Cardiac septum (tissue), 1 donor: ENCODE measurements around the gene CD99. TPM values are rescaled to one million over a fixed set of nuclear protein-coding genes. Genes with fewer than 3 reads are reported as not detected.
A peak's percentile ranks its signal among the peaks of the same experiment; 100 is the strongest.

Experiments
- DNase-seq: peaks from one replicate; pipeline ENCODE4 v3.0.0-alpha.2; 2020; ENCODE audit warnings: low spot score
- intact Hi-C: fragments of 100-400 bp; cut with DNase I; formaldehyde crosslinking; loops from one replicate; pipeline ENCODE4 v1.14.0; 2022
- total RNA-seq: library from RNA; stranded (reverse); fragmentation: NEBNext Ultra II Directional; extraction: Animal tissue kit (Norgen Biotek cat#: 25700); gene quantifications from one replicate; pipeline ENCODE4 v1.2.1, GENCODE V29; 2021
- donor health status: DM: no; HTN: no; CAD: no.

Gene CD99
- total RNA-seq, 1 donor from 2014 or later: 327 TPM

DNA sequence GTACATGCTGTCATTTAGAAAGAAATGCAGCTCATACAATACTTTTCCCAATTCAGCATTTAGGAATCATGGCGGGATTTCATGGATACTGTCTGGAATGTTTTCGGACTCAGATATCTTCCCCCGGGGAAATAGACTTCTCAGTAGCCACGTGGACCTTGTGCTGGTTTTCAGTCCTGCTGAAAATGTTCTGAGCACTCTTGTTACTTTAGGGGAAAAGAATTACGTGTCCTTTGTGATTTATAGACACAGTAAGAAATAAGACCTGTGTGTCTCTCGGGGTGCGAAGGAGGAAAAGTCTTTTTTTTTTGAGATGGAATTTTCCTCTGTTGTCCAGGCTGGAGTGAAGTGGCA, 3.8 kb downstream of the CD99 start:
- intact Hi-C loops: loop anchor here (10.0 kb wide), 2 partner anchors 120 to 190 kb away; partner anchors contain the start of genes DHRSX and ZBED1
- no peak for DNase-seq

DNA sequence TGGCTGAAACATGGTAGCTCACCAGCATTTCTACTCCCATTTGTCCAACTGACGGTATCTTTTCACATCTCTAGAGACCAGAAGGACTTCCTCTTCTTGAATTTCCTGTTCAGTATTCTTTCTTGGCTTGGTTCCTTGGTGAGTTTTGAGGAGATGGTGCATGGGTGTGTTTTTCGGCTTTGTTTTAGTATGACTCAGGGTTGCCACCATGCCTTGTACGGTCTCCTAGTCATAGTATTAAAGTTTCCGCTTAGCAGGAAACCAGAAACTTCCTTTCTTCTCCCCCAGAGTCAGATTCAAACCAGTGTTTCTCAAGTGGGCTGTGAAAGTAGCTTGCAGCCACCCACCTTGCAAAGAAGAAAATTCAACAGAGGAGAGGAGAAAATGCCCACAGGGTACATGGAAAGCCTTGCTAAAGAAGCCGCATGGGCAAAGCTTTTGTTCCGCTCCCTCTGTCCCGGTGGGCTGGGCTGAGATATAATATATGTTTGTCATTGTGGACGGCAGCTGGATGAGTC, 5.7 kb downstream of the CD99 start:
- DNase-seq: no peak

DNA sequence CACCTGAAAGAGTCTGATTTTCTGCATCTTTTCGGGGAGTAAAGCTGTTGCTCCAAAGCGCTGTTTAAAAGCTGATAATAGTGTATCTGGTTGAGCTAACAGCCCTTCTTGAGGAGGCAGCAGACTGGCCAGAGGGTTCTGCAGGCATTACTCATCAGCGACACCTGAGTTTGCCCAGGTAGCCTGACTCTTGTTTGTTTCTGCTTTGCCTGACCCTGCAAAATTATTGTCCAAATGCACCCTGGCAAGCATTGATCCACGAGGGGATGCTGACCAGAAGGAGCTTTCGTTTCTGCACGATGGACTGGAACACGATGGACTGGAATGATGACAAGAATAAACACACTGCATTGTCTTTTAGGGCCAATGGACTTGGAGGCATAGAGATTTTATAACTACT, 6.2 kb downstream of the CD99 start:
- intact Hi-C loops: loop anchor here (10.0 kb wide), 2 partner anchors 117 to 193 kb away; partner anchors contain the start of genes DHRSX and ZBED1
- no peak for DNase-seq

More for the DNA sequence above, 5.7 kb downstream of the CD99 start:
- intact Hi-C loops: loop anchor here (10.0 kb wide), 2 partner anchors 118 to 192 kb away; partner anchors contain the start of genes DHRSX and ZBED1

DNA sequence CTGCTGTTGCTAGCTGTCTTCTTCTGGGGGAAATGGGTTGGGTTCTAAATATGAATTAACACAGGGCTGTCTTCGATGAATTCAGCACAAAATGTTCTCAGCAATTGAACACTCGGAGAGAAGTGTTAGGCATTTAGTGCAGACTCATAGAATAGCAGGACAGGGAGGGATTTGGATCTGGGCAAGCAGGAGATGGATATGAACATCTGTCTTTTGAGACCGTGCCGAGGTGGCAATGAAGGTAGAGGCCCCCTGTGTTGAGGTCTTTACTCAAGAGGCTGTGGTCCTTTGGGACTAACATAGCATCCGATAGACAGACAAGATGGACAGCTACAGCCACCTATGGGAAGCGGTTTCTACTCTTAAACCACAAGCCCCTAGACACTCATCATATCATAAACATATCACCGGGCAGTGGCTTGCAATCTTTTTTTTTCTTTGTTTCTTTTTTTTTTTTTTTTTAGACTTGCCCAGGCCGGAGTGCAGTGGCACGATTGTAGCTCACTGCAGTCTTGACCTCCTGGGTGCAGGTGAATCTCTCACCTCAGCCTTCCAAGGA, 6.7 kb downstream of the CD99 start:
- intact Hi-C loops: loop anchor here (10.0 kb wide), 2 partner anchors 117 to 193 kb away; partner anchors contain the start of genes DHRSX and ZBED1
- no peak for DNase-seq

DNA sequence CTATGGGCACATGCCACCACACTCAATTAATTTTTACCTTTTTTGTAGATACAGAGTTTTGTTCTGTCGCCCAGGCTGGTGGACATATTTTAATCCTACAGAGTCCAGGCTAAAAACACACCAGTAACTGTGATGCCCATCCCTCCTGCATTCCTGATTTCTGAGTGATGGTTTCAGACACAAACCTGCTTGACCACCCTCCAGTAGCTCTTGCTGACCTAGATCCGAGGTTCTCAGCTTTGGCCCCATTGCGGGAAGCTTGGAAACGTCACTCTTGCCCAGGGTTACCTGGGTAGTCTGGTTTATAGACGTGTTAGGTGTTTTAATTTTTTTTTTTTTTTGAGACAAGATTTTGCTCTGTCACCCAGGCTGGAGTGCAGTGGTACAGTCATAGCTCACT, 7.5 kb downstream of the CD99 start:
- intact Hi-C loops: loop anchor here (10.0 kb wide), 2 partner anchors 116 to 194 kb away; partner anchors contain the start of genes DHRSX and ZBED1
- DNase-seq: no peak

DNA sequence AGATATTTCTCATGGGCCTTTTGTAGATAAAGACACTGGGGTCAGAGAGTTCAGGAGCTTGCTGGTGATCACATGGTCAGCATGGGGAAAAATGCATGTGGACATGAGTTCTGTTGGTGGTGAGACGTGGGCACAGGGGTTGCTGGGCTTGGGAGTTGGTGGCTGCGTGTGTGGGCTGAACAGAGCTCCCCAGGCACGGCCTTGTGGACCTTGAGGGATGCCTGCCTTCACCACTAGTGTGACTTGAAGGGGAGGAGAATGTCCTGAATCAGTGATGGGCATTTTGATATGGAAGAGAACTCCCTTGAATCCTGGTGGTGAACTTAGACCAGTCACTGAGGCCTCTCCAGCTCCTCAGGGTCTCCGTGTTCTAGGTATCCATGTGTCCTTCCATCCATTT, 8.9 kb downstream of the CD99 start:
- no peak for DNase-seq
- intact Hi-C loops: loop anchor here (10.0 kb wide), 2 partner anchors 115 to 195 kb away; partner anchors contain the start of genes DHRSX and ZBED1

DNA sequence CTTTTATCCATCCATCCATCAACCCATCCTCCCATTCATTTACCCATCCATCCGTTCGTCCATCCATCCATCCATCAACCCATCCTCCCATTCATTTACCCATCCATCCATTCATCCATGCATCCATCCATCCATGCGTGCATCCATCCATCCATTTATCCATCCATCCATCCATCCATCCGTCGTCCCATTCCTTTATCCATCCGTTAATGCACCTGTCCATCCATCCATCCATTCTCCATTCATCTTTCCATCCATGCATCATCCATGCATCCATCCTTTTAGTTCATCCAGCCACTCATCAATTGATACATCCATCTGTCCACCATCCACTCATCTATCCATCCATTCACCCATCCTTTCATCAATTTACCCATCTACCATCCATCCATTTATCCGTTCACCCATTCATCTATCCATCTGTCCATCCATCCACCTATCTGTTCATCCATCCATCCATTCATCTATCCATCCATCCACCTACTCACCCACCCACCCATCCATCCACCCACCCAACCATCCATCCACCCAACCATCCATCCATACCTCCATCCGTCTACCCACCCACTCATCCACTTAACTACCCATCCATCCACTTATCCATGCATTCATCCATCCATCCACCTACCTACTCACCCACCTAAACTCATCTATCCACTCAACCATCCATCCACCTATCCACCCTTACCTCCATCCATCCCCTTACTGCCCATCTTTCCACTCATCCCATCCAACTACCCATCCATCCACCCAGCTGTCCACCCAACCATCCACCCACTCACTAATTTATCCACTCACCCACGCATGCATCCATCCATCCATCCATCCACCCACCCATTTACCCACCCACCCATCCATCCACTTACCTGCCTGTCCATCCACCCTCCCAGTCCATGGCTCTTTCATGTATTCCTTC, 9.6 kb downstream of the CD99 start:
- no peak for DNase-seq
- intact Hi-C loops: no loop called here

DNA sequence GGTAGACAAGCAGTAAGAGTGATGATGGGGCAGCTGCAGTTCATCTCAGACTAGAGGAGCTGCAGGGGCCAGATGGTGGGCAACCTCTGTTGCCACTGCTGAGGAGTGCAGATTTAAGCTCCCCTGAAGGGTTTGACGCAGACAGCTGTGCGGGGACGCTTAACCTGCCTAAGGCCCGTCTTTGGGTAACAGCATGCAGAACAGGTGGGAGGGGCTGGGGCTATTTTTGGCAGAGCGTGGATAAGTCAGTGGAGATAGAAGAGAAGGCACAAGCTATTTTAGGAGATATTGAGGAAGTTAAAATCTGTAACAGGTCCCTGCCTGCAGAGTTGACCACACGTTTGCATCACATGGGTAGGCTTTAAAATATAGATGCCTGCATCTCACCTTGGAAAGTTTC, 10.5 kb downstream of the CD99 start:
- peak; percentile 80 for DNase-seq
- intact Hi-C loops: no loop called here

DNA sequence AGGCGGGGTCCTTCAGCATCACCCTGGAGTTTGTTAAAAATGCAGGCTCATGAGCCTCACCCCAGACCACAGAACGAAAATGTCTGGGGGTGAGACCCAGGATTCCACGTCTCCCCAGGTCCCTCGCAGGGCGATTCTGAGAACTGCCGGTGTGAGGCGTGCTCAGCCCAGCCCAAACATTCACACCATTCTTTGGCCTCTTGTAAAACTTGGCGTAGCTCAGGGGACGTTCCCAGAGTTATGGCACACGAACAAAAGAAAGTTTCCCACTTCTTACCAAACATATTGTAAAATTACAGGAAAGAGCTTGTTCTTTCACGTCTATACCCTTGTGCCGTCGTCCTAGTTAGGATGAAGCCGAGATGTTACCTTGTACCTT, 12.9 kb downstream of the CD99 start:
- no peak for DNase-seq
- intact Hi-C loops: no loop called here

DNA sequence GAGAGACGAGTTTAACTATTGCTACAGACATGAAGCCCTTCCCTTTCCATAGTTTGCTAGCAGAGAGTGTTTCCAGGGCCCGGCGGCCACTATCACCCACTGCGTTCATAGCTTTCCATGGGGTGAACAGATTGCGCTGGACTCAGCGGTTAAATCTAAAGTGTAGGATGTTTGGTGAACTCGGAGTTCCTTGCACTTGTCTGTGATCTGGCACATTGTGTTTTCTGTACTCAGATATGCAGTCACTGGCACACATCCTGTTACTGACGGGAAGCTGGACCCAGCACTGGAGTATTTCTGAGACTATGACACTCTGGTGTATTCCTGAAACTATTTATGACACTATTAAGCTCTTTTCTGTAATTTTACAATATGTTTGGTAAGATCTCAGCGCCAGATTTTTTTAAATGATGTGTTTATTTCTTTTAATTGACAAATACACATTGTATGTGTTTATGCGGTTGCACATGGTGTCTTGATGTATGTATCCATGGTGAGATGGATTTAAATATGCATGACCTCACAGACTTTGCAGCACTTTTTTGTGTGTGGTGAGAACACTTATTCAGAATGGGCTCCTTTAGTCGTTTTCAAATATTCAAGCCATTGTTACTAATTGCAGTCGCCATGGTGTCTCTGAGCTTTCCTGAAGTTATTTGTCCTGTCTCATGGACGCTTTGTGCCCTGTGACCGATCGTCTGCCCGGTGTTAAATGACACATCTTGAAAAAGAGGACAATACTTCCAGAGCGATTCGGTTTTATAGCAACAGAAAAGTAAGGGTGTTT, 14.1 kb downstream of the CD99 start:
- intact Hi-C loops: no loop called here
- DNase-seq: no peak

DNA sequence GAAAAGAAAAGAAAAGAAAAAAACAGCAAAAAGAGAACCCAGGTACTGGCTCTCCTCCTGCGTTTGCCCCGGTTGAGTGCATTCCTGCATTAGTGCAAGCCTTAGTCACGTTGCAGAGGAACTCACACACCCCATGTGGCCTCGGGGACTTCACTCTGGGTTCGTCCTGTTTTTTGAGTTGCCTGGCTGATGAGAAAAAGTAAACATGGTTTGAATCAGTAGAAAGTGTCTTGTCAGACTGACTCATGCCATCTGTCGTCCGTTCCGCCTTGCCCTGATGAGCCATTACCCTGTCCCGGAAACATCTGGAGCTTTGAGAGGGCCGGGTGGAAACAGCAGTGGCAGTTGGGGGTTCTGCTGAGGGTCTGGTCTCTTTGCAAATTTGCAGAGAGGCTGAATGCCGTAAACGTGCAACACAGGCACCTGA, 16.3 kb downstream of the CD99 start:
- intact Hi-C loops: no loop called here
- no peak for DNase-seq

DNA sequence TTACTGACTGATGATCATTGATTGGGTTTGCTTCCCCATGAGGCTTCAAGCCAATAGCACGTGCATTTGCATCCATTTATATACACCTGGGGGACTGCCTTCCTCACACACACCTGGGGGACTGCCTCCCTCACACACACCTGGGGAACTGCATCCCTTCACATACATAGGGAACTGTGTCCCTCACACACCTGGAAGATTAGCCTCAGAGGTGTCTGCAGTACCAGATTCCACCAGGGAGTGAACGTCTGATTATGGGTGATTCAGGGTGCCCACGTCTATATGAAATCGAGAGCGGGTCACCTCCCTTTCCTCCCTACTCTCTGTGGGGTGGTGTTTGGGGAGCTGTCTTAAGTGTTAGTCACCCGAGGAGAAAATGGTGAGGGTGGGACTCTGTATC, 16.9 kb downstream of the CD99 start:
- DNase-seq: peak; percentile 22
- intact Hi-C loops: no loop called here

DNA sequence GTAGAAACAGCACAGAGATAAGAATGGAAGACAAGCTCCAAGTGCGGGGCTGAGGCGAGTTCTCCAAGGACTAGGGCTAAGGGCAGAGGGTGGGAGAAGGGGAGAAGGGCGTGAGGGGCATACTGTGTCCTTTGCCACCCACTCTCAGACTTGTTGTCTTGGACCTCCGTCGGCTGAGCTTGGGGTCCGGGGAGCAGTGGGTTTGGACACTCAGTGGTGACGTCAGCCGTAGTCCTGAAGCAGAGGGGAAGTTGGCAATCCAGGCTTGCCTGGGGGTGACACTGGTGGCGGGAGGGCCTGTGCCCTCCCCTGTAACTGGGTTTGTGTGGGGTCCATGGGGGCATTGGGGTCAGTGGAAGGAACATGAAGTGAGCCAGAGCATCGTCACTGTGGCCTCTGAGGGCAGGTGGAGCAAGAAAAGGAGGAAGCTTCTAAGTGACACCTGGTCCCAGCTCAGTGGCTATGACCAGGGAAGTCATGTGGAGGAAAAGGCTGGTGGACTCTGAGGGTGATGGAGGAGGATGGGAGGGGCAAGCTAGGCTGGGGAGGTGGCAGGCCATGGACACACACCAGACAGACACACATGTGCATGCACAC, 17.6 kb downstream of the CD99 start:
- peak; percentile 31 for DNase-seq
- intact Hi-C loops: no loop called here

DNA sequence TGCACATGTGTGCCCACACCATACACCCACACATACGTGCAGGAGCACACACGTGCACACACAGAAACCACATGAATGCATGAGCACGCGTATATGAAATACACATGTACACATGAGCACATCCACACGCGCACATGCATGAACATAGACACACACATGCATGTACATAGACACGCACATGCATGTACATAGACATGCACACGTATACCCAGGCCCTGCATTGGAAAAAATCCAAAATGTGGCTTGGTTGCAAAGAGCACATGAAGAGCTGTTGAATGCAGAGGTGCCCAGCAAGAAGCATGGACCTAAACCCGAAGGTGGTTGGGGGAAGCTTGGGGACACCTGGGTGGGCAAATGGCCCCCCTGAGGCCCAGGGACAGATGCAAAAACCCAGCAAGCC, 18.5 kb downstream of the CD99 start:
- intact Hi-C loops: no loop called here
- peak; percentile 19 for DNase-seq

DNA sequence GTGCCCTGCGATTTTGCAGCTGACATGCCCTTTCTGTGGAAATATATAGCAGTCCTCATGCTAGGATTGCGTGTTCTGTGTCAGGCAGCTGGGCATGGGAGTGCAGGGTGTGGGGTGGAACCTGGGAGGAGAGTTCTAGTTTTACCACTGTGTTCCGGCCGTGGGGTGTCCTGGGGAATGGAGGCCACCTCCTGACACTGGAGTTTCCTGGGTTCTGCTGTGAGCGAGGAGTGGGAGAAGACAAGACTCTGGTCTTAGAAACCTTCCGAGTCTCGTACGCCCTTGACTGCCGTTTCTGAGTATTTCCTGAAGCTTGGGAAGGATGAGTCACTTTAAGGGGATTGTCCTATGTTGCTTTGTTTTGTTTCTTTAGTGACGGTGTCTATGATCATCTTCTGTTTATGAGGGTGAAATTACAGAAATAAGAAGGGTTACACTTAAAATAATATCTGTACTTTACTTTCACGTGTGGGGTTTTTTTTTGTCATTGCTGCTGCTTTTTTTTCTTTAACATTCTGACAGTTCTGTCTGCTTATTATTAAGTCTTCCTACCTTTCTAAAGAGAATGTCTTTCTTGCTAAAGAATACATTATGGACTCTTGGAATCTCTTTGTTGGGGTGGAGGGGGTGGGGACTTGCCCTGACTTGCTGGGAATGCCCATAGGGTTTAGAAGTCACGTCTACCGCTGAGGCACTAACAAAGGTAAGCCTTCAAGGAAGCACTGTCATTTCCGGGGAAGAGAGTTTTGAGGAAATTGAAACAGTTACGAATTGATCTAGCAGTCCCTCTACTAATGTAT, 19.1 kb downstream of the CD99 start:
- intact Hi-C loops: no loop called here
- peak; percentile 20 for DNase-seq

DNA sequence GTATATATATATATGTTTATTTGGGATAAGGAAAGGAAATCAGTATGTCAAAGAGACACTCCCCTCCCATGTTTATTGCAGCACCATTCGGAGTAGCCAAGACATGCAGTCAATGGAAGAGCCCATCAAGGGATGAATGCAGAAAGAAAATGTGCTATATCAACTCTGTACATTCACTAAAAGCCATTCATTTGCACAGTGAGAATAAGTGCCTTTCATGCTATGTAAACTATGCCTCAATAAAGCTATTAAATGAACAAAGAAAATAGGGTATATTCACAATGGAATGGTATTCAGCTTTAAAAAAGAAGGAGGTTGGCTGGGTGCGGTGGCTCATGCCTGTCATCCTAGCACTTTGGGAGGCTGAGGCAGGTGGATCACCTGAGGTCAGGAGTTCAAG, 20.3 kb downstream of the CD99 start:
- DNase-seq: peak; percentile 4
- intact Hi-C loops: no loop called here

DNA sequence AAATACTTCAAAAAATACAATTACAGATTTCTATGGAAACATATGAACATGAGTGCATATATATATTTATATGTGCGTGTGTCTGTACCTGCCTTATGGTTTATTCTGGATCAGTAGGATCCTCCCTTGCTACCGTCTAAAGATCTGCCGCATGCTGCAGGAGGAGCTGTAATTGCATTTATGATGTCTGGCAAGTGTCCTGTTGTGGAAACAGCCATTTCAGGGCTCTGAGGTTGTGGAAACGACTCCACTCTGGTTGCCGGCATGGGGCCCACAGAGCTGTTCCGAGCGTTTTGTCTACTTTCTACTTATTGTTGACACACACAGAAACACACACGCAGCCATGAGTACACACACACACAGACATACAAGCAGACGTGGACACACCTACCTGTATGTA, 21.3 kb downstream of the CD99 start:
- intact Hi-C loops: no loop called here
- DNase-seq: peak; percentile 44
